Measurements from ENCODE around the gene SAV1. TPM values are rescaled to one million over a fixed set of nuclear protein-coding genes. Genes with fewer than 3 reads are reported as not detected.

The SAV1 gene
- total and polyA plus RNA-seq, 2 of the 13 experiments (the other 11 are each of a cell fraction or from before 2014, with no cell fraction given): 7.3 to 8.2 TPM

GRCh38 chr14:50667996-50668825 lies at the start of gene SAV1 (continued):
- TF ChIP-seq GMEB1 (CRISPR knock-in tag; IDR thresholded peaks at IDR 0.05; ENCODE audit: borderline replicate concordance) (peak; percentile 79; the same call in 1 of the 2 replicates), ZSCAN21 (CRISPR knock-in tag; IDR thresholded peaks at IDR 0.05; ENCODE audit: borderline replicate concordance) (peak; percentile 67; the same call in 1 of the 2 replicates), ZNF577 (CRISPR knock-in tag; IDR thresholded peaks at IDR 0.05; ENCODE audit: borderline replicate concordance, low read depth) (no peak), ZBTB2 (CRISPR knock-in tag; IDR thresholded peaks at IDR 0.05; ENCODE audit: low read depth) (peak; percentile 89), ZNF772 (CRISPR knock-in tag; IDR thresholded peaks at IDR 0.05) (peak; percentile 67; the same call in 1 of the 2 replicates), ZNF441 (CRISPR knock-in tag; IDR thresholded peaks at IDR 0.05; ENCODE audit: borderline replicate concordance) (0 out of 2 replicates have a peak, but pooled peaks have one; percentile 18), MAZ (IDR thresholded peaks at IDR 0.05; ENCODE audit: borderline replicate concordance, low read depth, low read length) (no peak), MAZ (CRISPR knock-in tag; IDR thresholded peaks at IDR 0.05; ENCODE audit: low read depth) (no peak; the same call in 1 of the 2 replicates), SMAD3 (CRISPR knock-in tag; IDR thresholded peaks at IDR 0.05) (no peak), SRF (IDR thresholded peaks at IDR 0.05; ENCODE audit: low read depth, low read length) (no peak), ZNF841 (CRISPR knock-in tag; IDR thresholded peaks at IDR 0.05; ENCODE audit: borderline replicate concordance) (no peak; the same call in 1 of the 2 replicates), ZNF773 (CRISPR knock-in tag; IDR thresholded peaks at IDR 0.05; ENCODE audit: borderline replicate concordance) (peak; percentile 39; the same call in 1 of the 2 replicates), ZNF354B (CRISPR knock-in tag; IDR thresholded peaks at IDR 0.05) (no peak), JUN (CRISPR knock-in tag; IDR thresholded peaks at IDR 0.05) (no peak), FOXM1 (CRISPR knock-in tag; IDR thresholded peaks at IDR 0.05) (no peak), PRDM15 (CRISPR knock-in tag; IDR thresholded peaks at IDR 0.05) (no peak), MYPOP (CRISPR knock-in tag; IDR thresholded peaks at IDR 0.05) (peak; percentile 74; the same call in 1 of the 2 replicates), ZNF280B (CRISPR knock-in tag; IDR thresholded peaks at IDR 0.05; ENCODE audit: borderline replicate concordance) (no peak)
